NCI-H2227 treated with DMSO at 0.1 percent for 48 hours (cell line): ENCODE measurements around the gene PAPSS2.

Experiments
- DNase-seq: peaks from one replicate; lab custom pipeline; 2025; lab: John Stamatoyannopoulos, UW

The PAPSS2 gene

GRCh38 chr10:87671139-87671815 is 11.6 kb downstream of the PAPSS2 start:
- no peak for DNase-seq

GRCh38 chr10:87672551-87672950 is 12.9 kb downstream of the PAPSS2 start:
- no peak for DNase-seq

- no peak for DNase-seq
Measured at GRCh38 chr10:87674943-87675342, 15.3 kb downstream of the PAPSS2 start.

GRCh38 chr10:87675396-87676376 is 16.0 kb downstream of the PAPSS2 start:
- DNase-seq, result no peak

- no peak for DNase-seq
Measured at GRCh38 chr10:87677595-87677994, 17.9 kb downstream of the PAPSS2 start.

- no peak for DNase-seq
Measured at GRCh38 chr10:87678302-87678701, 18.6 kb downstream of the PAPSS2 start.

GRCh38 chr10:87683356-87683755 is 23.7 kb downstream of the PAPSS2 start:
- DNase-seq, result no peak

GRCh38 chr10:87684001-87684638 is 24.4 kb downstream of the PAPSS2 start:
- DNase-seq, result no peak

GRCh38 chr10:87685832-87686574 is 26.3 kb downstream of the PAPSS2 start:
- DNase-seq, result no peak

- no peak for DNase-seq
Measured at GRCh38 chr10:87691506-87692070, 31.9 kb downstream of the PAPSS2 start.

- no peak for DNase-seq
Measured at GRCh38 chr10:87692956-87693484, 33.3 kb downstream of the PAPSS2 start.

- DNase-seq, result no peak
Measured at GRCh38 chr10:87694011-87694794, 34.5 kb downstream of the PAPSS2 start.

GRCh38 chr10:87695074-87695473 is 35.4 kb downstream of the PAPSS2 start:
- DNase-seq, result no peak

GRCh38 chr10:87696922-87697745 is 37.5 kb downstream of the PAPSS2 start:
- DNase-seq, result no peak

GRCh38 chr10:87700031-87700796 is 40.5 kb downstream of the PAPSS2 start:
- no peak for DNase-seq

- DNase-seq, result no peak
Measured at GRCh38 chr10:87702260-87702972, 42.7 kb downstream of the PAPSS2 start.

- no peak for DNase-seq
Measured at GRCh38 chr10:87702973-87703294, 43.3 kb downstream of the PAPSS2 start.

GRCh38 chr10:87703771-87704170 is 44.1 kb downstream of the PAPSS2 start:
- no peak for DNase-seq
